PC-9 (cell line): Measurements from ENCODE around the gene ANXA2.

Experiments used
- CTCF ChIP-seq: fragments of 200-600 bp; sonication (generic); conservative IDR thresholded peaks from 2 replicates; pipeline ENCODE4 v1.6.1; 2017; ENCODE audit warnings: mixed run types, antibody characterized with exemption, mild to moderate bottlenecking, moderate library complexity
- EZH2 ChIP-seq: fragments of 200-600 bp; sonication (generic); IDR thresholded peaks from 2 replicates; pipeline ENCODE4 v1.8.0; 2017; ENCODE audit warnings: antibody characterized with exemption, low read depth

DNA sequence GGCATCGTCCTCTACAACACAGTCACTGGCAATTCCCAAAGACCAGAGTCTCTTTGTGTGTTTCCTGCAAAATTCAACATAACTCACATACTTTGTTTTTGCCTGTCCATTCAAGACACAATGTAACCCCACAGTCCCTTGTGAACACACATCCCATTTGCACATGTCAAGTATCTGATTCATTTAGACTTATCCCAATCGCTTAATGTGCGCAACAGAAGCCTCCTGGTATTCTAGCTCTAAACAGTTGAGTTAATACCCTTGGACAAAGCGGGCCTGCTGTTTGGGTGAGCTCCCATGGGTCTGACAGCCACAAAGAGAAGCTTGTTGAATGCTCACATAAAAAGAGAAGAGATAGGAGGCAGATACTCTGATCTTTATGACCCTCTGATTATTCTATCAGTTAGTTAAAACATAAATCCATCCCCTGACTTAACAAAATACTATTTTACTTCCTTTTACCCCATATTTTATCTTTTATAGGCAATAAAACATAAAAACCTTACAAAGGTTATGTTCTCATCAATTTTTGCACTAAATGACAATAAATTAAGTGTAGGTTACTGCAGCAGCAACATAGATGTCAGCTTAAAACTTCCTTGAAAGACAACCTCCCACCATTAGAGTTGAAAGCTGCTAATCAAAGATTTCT, 79.4 kb downstream of the ANXA2 start:
- no peak for TF ChIP-seq CTCF
- TF ChIP-seq EZH2, result no peak
